ENCODE results near the gene BEND7.

BEND7 gene

GRCh38 chr10:13449296-13449695 is 79.5 kb downstream of the BEND7 start:
- DNase-seq (ENCODE audit: low read depth, low spot score): no peak
- TF ChIP-seq, protein P1, sequence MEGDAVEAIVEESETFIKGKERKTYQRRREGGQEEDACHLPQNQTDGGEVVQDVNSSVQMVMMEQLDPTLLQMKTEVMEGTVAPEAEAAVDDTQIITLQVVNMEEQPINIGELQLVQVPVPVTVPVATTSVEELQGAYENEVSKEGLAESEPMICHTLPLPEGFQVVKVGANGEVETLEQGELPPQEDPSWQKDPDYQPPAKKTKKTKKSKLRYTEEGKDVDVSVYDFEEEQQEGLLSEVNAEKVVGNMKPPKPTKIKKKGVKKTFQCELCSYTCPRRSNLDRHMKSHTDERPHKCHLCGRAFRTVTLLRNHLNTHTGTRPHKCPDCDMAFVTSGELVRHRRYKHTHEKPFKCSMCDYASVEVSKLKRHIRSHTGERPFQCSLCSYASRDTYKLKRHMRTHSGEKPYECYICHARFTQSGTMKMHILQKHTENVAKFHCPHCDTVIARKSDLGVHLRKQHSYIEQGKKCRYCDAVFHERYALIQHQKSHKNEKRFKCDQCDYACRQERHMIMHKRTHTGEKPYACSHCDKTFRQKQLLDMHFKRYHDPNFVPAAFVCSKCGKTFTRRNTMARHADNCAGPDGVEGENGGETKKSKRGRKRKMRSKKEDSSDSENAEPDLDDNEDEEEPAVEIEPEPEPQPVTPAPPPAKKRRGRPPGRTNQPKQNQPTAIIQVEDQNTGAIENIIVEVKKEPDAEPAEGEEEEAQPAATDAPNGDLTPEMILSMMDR (IDR thresholded peaks at IDR 0.05; ENCODE audit: insufficient read depth, low read length, missing control alignments): no peak
- ChIA-PET CTCF (interaction anchor here (1.0 to 1.7 kb wide), 3 partner anchors 9 to 136 kb away, joined by 3 to 24 read pairs (median 4); no protein-coding TSS in a partner anchor), POLR2A (no interaction called here)
- no peak overlapping the region for H3K4me3 ChIP-seq (ENCODE audit: low read depth, low read length)

- no peak for DNase-seq (ENCODE audit: low read depth, low spot score)
- CTCF ChIA-PET: no interaction called here
- POLR2A ChIA-PET: no interaction called here
- TF ChIP-seq, protein P1 (IDR thresholded peaks at IDR 0.05; ENCODE audit: insufficient read depth, low read length, missing control alignments): no peak
- H3K4me3 ChIP-seq (ENCODE audit: low read depth, low read length): no peak overlapping the region
These were observed 80.6 kb downstream of the BEND7 start for GRCh38 chr10:13448216-13448615.

GRCh38 chr10:13445656-13446400 is 83.0 kb downstream of the BEND7 start:
- TF ChIP-seq, protein P1 (IDR thresholded peaks at IDR 0.05; ENCODE audit: insufficient read depth, low read length, missing control alignments): no peak
- H3K4me3 ChIP-seq (ENCODE audit: low read depth, low read length): no peak overlapping the region
- ChIA-PET POLR2A (no interaction called here), CTCF (interaction anchor here (0.6 to 1.4 kb wide), 3 partner anchors 18 to 81 kb away, joined by 3 read pairs; no protein-coding TSS in a partner anchor)
- DNase-seq (ENCODE audit: low read depth, low spot score): no peak

DNA sequence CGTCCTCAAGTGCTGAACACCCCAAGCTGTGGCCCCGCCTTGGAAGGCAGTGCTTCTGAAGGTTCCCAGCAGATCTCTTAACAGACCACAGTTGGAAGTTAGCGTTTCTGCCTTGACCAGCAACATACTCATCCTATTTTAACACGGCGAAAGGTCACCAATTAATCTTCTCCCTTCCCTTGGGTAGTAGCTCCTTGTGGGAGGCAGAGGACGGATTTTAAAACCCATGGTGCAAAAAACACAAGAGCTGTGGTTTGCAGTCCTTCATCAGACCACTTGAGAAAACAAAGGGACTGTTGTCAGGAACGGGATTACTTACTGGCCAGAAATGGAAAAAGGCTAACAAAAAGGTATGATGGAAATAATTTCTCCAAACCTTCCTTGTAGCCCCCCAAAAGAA is 87.3 kb downstream of the BEND7 start:
- no peak overlapping the region for H3K4me3 ChIP-seq (ENCODE audit: low read depth, low read length)
- ChIA-PET POLR2A (no interaction called here), CTCF (interaction anchor here (0.6 to 6.2 kb wide), 11 partner anchors 9 to 293 kb away, joined by 3 to 68 read pairs (median 8); no protein-coding TSS in a partner anchor)
- DNase-seq (ENCODE audit: low read depth, low spot score): no peak
- TF ChIP-seq, protein P1 (IDR thresholded peaks at IDR 0.05; ENCODE audit: insufficient read depth, low read length, missing control alignments): no peak

- POLR2A ChIA-PET: no interaction called here
- CTCF ChIA-PET: interaction anchor here (0.6 to 6.2 kb wide), 39 partner anchors 8 to 280 kb away, joined by 3 to 68 read pairs (median 5); partner anchors contain the start of gene MCM10
- peak overlapping the region; percentile 41 for H3K4me3 ChIP-seq (ENCODE audit: low read depth, low read length)
- TF ChIP-seq, protein P1 (IDR thresholded peaks at IDR 0.05; ENCODE audit: insufficient read depth, low read length, missing control alignments): peak; percentile 92
- no peak for DNase-seq (ENCODE audit: low read depth, low spot score)
These were observed 88.4 kb downstream of the BEND7 start for GRCh38 chr10:13440185-13441061.

Measured in AG04449 (cell line).